ENCODE measurements around the gene FOXD4L4.
"Not testable (repeated sequence)": the region's sequence is repeated elsewhere in the genome, so short reads cannot be mapped to it uniquely, and the experiment has no call there.

Gene FOXD4L4

GRCh38 chr9:65737096-65737564 lies at the start of gene FOXD4L4:
TSS of gene FOXD4L4 (plus strand) at chr9:65737146. CDS start at chr9:65737146, 0 bp downstream.
- DNase-seq: not testable (repeated sequence)

DNA sequence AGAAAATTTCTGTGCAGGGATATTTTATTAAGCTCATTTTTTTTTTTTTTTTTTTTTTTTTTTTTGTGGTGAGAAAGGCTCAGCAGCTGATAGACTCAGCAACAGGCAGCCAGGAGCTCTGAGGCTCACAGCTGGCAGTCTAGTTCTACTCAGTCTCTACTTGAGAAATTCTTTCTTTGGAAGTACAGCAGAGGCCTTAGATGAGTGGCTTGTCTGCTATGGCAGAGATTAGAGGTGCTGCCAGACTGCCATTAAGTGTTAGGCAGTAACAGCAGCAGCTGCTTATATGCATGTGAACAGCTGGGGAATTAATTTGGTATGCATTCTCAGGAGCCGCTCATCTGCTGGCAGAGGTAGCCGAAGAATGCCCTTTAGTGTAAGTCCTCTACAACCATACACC lies 33.4 kb upstream of the FOXD4L4 start:
- DNase-seq: not testable (repeated sequence)

- DNase-seq: not testable (repeated sequence)
These were observed 22.5 kb upstream of the FOXD4L4 start for GRCh38 chr9:65714445-65714844.

DNA sequence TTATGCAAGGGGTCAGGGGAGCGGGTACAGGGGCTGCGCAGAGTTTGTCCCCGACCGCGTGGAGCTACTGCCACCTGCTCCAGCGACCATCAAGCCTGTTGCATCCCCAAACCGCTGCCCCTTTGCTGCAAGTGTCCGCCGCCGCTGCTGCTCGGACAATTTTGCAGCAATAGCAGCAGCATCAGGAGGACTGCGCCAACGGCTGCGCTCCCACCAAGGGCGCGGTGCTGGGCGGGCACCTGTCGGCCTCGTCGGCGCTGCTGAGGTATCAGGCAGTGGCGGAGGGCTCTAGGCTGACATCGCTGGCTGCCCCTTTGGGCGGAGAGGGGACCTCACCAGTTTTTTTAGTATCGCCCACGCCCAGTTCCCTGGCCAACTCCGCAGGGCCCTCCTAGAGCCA lies 1.2 kb downstream of the FOXD4L4 start:
- not testable (repeated sequence) for DNase-seq
